Measurements from ENCODE around the gene AFF2. TPM values are rescaled to one million over a fixed set of nuclear protein-coding genes. Genes with fewer than 3 reads are reported as not detected.

AFF2 gene
- polyA plus RNA-seq, 1 experiment, result not detected

GRCh38 chrX:148723551-148723950, 223.1 kb downstream of the AFF2 start:
- H3K36me3 ChIP-seq (ENCODE audit: control insufficient read depth, insufficient read depth, low read length), result no peaks in the 10 kb centered on the region
- no peak overlapping the region for H3K4me3 ChIP-seq (ENCODE audit: low read depth, low read length)
- H3K27me3 ChIP-seq (ENCODE audit: control insufficient read depth, insufficient read depth, low read length), result no peaks in the 10 kb centered on the region
- POLR2A ChIA-PET, result no interaction called here
- DNase-seq (ENCODE audit: low read depth), result no peak
- CTCF ChIA-PET, result no interaction called here
- no peak for TF ChIP-seq CTCF (IDR thresholded peaks at IDR 0.05; ENCODE audit: insufficient read depth, low read depth, low read length)

- Histone ChIP-seq H3K36me3 (ENCODE audit: control insufficient read depth, insufficient read depth, low read length) (no peaks in the 10 kb centered on the region), H3K4me3 (ENCODE audit: low read depth, low read length) (no peak overlapping the region), H3K27me3 (ENCODE audit: control insufficient read depth, insufficient read depth, low read length) (no peaks in the 10 kb centered on the region)
- TF ChIP-seq CTCF (IDR thresholded peaks at IDR 0.05; ENCODE audit: insufficient read depth, low read depth, low read length), result no peak
- POLR2A ChIA-PET, result no interaction called here
- DNase-seq (ENCODE audit: low read depth), result no peak
- CTCF ChIA-PET, result no interaction called here
Observed at GRCh38 chrX:148728901-148729300, 228.5 kb downstream of the AFF2 start.

- Histone ChIP-seq H3K27me3 (ENCODE audit: control insufficient read depth, insufficient read depth, low read length) (no peaks in the 10 kb centered on the region), H3K4me3 (ENCODE audit: low read depth, low read length) (no peak overlapping the region), H3K36me3 (ENCODE audit: control insufficient read depth, insufficient read depth, low read length) (no peaks in the 10 kb centered on the region)
- TF ChIP-seq CTCF (IDR thresholded peaks at IDR 0.05; ENCODE audit: insufficient read depth, low read depth, low read length), result no peak
- POLR2A ChIA-PET, result no interaction called here
- no peak for DNase-seq (ENCODE audit: low read depth)
- CTCF ChIA-PET, result no interaction called here
Observed at GRCh38 chrX:148732743-148733142, 232.3 kb downstream of the AFF2 start.

GRCh38 chrX:148741441-148741840, 241.0 kb downstream of the AFF2 start:
- CTCF ChIA-PET, result no interaction called here
- no peak for TF ChIP-seq CTCF (IDR thresholded peaks at IDR 0.05; ENCODE audit: insufficient read depth, low read depth, low read length)
- Histone ChIP-seq H3K27me3 (ENCODE audit: control insufficient read depth, insufficient read depth, low read length) (no peaks in the 10 kb centered on the region), H3K4me3 (ENCODE audit: low read depth, low read length) (no peak overlapping the region), H3K36me3 (ENCODE audit: control insufficient read depth, insufficient read depth, low read length) (no peaks in the 10 kb centered on the region)
- DNase-seq (ENCODE audit: low read depth), result no peak
- POLR2A ChIA-PET, result no interaction called here

- CTCF ChIA-PET, result no interaction called here
- no peaks in the 10 kb centered on the region for H3K36me3 ChIP-seq (ENCODE audit: control insufficient read depth, insufficient read depth, low read length)
- TF ChIP-seq CTCF (IDR thresholded peaks at IDR 0.05; ENCODE audit: insufficient read depth, low read depth, low read length), result no peak
- no peak for DNase-seq (ENCODE audit: low read depth)
- H3K4me3 ChIP-seq (ENCODE audit: low read depth, low read length), result no peak overlapping the region
- no peaks in the 10 kb centered on the region for H3K27me3 ChIP-seq (ENCODE audit: control insufficient read depth, insufficient read depth, low read length)
- POLR2A ChIA-PET, result no interaction called here
Observed at GRCh38 chrX:148755111-148755510, 254.7 kb downstream of the AFF2 start.
